ENCODE data around the gene MRPL17. TPM values are rescaled to one million over a fixed set of nuclear protein-coding genes. Genes with fewer than 3 reads are reported as not detected.

Gene MRPL17
- total RNA-seq, 2 donors from 2014 or later = 30.8 to 97.8 TPM

GRCh38 chr11:6677018-6677417, 6.1 kb downstream of the MRPL17 start:
- no peak for DNase-seq (ENCODE audit: low spot score)
- TF ChIP-seq CTCF (IDR thresholded peaks at IDR 0.05) = no peak
- Histone ChIP-seq H3K36me3 (no peaks in the 10 kb centered on the region), H3K9me3 (no peaks in the 10 kb centered on the region), H3K27me3 (no peaks in the 10 kb centered on the region), H3K27ac (no peak overlapping the region), H3K4me3 (no peak overlapping the region), H3K4me1 (peaks cover 0 to 16% of the 10 kb centered on the region in 2 donors)

- DNase-seq (ENCODE audit: low spot score) = no peak
- no peak for TF ChIP-seq CTCF (IDR thresholded peaks at IDR 0.05)
- Histone ChIP-seq H3K36me3 (no peaks in the 10 kb centered on the region), H3K27ac (peak overlapping the region in 1 of 2 donors; percentile 36), H3K27me3 (no peaks in the 10 kb centered on the region), H3K4me1 (peaks cover 0 to 5% of the 10 kb centered on the region in 2 donors), H3K4me3 (no peak overlapping the region), H3K9me3 (no peaks in the 10 kb centered on the region)
Measured at GRCh38 chr11:6674862-6675261, 8.3 kb downstream of the MRPL17 start.

DNA sequence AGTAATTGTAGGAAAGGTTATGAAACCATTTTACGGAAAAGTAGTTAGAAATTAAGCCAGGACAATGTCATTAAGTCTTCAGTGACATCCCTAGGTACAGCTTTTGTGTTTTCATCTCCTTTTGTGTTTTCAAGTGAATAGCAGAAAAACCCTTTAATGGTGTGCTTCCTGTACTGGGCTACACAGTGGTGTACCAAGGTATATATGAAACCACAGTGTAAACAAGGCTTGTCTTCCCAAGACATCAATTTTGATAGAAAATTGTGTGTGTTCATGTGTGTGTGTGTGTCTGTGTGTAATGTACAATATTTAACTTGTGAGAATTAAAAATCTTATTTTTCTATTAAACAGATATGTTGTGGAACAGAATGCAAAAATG, 8.9 kb downstream of the MRPL17 start:
- DNase-seq (ENCODE audit: low spot score) = no peak
- Histone ChIP-seq H3K27me3 (no peaks in the 10 kb centered on the region), H3K9me3 (no peaks in the 10 kb centered on the region), H3K4me3 (no peak overlapping the region), H3K4me1 (peaks cover 0 to 5% of the 10 kb centered on the region in 2 donors), H3K27ac (peak overlapping the region in 1 of 2 donors; percentile 36), H3K36me3 (no peaks in the 10 kb centered on the region)
- TF ChIP-seq CTCF (IDR thresholded peaks at IDR 0.05) = no peak

DNA sequence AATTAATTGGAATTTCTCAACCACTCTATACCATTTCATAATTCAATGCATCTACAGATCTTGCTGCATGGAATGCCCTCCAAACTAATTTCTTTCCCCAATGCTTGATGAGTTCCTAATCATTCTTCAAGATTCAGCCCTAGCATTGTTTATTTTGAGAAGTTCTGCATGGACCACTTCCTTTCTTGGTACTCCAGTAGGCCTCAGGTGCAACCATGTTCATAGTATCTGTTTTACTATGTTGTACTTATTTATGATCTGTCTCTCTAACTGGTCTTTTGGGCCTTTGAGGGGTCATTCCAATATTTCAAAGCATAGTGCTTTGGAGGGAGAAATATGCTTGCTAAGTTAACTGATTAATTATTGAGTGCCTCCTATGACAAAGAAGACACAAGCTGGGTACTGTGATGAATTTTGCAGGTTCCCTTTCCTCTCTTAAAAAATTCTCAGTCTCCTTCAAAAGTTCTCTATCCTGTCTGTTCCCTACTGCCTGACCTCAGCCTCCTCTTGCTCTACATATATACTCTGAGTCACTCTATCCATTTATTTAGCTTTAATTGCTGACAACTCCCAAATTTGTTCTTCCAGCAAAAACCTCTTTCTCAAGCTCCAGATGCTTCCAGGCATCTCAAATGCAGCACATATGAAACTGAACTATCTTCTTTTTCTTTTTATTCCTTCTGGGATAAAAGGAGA, 9.5 kb downstream of the MRPL17 start:
- H3K4me1 ChIP-seq = peaks cover 0 to 5% of the 10 kb centered on the region in 2 donors
- DNase-seq (ENCODE audit: low spot score) = no peak
- no peak overlapping the region for H3K4me3 ChIP-seq
- TF ChIP-seq CTCF (IDR thresholded peaks at IDR 0.05) = no peak
- H3K9me3 ChIP-seq = no peaks in the 10 kb centered on the region
- H3K27ac ChIP-seq = no peak overlapping the region
- no peaks in the 10 kb centered on the region for H3K36me3 ChIP-seq
- H3K27me3 ChIP-seq = no peaks in the 10 kb centered on the region

DNA sequence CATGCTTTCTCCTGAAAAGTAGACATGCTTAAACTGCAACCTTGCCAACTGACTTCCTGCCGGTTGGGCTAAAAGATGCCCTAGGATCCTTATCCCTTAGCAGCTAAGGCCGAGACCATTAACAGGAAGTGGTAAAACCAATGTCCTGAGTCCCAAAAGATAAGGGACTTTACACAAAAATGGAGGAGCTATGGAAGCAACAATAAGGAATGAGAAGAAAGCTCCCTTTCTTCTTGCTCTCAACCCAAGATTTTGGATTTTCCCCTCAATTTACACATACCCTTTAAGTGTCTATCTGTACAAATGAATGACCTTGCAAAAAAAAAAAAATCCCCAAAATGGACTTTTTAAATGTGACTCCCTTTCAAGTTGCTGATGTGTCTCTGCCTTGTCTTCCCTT, 11.1 kb downstream of the MRPL17 start:
- Histone ChIP-seq H3K27ac (no peak overlapping the region), H3K9me3 (no peaks in the 10 kb centered on the region), H3K4me1 (peaks cover 0 to 5% of the 10 kb centered on the region in 2 donors), H3K4me3 (no peak overlapping the region), H3K36me3 (no peaks in the 10 kb centered on the region), H3K27me3 (no peaks in the 10 kb centered on the region)
- no peak for TF ChIP-seq CTCF (IDR thresholded peaks at IDR 0.05)
- DNase-seq (ENCODE audit: low spot score) = no peak
